A673 (cell line): ENCODE data around the gene GHRHR.

Experiments
- CTCF ChIP-seq: fragments of 300-800, 200-600 bp; sonication (generic); conservative IDR thresholded peaks from 2 replicates; pipeline ENCODE4 v1.5.1; 2017; ENCODE audit warnings: low read depth, mild to moderate bottlenecking, antibody characterized with exemption, low read length, moderate library complexity, mixed read lengths
- EZH2 ChIP-seq: fragments of 200-600 bp; sonication (generic); IDR thresholded peaks from 2 replicates; pipeline ENCODE4 v1.6.1; 2017; ENCODE audit warnings: borderline replicate concordance, low read depth, mild to moderate bottlenecking, mixed read lengths, antibody characterized with exemption, low read length; ENCODE audit not compliant: poor library complexity, severe bottlenecking

GRCh38 chr7:30973791-30974604 lies 10.2 kb downstream of the GHRHR start:
- no peak for TF ChIP-seq EZH2
- TF ChIP-seq CTCF, result no peak
